Activated CD8-positive, alpha-beta memory T cell treated with anti-CD3 and anti-CD28 coated beads, Interleukin-2, amount 50 U/mL, for 24 hours (primary cell): ENCODE measurements around the gene NFKB2.

Experiments
- DNase-seq: peaks from one replicate; pipeline ENCODE4 v3.0.0-alpha.2; 2020; ENCODE audit errors: extremely low read depth

The NFKB2 gene

GRCh38 chr10:102422545-102423129 lies 27.1 kb downstream of the NFKB2 start:
- no peak for DNase-seq

- no peak for DNase-seq
Observed at GRCh38 chr10:102423372-102423968, 28.0 kb downstream of the NFKB2 start.

DNA sequence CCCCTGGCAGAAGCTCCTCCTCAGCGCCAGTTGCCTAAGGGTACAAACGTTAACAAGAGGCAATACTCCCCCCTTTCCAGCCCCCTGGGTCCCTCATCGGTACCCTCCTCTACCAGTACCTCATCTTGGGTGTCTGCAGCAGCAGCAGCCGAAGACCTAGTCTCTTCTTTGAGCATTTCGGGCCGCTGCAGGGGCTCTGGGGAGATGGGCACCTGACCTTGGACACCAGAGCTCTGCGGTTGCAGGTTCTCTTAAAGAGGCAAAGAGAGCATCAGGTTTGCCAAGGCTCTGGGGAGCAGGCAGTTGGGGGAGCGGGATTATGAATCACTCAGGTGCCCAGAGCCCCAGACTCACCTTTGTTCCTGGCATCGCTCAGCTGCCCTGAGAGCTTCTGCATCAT lies 28.6 kb downstream of the NFKB2 start:
- DNase-seq: no peak

GRCh38 chr10:102424916-102425315 lies 29.4 kb downstream of the NFKB2 start:
- DNase-seq: no peak

- no peak for DNase-seq
Observed at GRCh38 chr10:102425444-102425843, 29.9 kb downstream of the NFKB2 start.

DNA sequence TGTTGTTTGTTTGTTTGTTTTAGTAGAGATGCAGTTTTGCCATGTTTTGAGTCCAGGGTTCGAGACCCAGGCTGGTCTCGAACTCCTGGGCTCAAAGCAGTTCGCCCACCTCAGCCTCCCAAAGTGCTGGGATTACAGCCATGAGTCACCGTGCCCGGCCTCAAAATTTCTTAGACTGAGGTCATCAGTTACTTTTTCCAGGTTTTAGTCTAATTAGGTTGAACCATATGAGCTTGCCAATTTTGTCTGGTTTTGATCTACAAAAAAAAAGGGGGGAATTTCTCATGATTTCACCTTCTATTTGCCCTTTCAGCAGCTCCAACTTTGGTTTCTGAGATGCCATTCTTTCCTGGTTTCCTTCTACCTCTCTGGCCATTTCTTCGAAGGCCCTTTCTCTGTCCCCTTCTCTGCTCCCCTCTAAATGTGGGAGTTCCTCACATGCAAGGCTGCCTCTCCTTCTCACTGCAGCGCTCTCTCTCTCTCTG lies 31.3 kb downstream of the NFKB2 start:
- no peak for DNase-seq

GRCh38 chr10:102429468-102429867 lies 34.0 kb downstream of the NFKB2 start:
- no peak for DNase-seq

GRCh38 chr10:102431452-102432124 lies 36.1 kb downstream of the NFKB2 start:
- DNase-seq: no peak

GRCh38 chr10:102432162-102432950 lies 36.9 kb downstream of the NFKB2 start, which contains the start of gene CUEDC2:
Gene CUEDC2 (minus strand): TSS chr10:102432574. CDS start chr10:102425188, 7,386 bp downstream.
- DNase-seq: peak; percentile 90

DNA sequence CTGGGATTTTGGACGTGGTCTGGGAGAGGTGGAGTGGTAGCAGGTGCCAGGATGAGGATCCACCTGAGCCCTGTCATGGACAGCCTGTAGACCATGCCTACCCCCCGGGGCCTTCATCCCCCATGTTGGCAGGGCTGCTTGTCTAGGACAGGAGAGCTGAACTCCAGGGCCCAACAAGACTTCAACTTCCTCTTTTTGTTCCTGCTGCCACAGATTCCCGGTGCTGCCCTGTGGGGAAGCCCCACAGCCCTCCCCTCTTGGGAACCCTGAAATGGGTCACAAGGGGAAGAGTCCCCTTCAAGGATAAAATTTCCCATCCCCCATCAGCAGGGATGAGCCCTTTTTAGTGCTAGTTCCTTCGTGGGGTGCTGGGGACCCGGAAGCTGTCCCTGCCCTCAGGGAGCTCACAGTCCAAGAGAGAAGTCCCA lies 38.1 kb downstream of the NFKB2 start:
- DNase-seq: no peak

DNA sequence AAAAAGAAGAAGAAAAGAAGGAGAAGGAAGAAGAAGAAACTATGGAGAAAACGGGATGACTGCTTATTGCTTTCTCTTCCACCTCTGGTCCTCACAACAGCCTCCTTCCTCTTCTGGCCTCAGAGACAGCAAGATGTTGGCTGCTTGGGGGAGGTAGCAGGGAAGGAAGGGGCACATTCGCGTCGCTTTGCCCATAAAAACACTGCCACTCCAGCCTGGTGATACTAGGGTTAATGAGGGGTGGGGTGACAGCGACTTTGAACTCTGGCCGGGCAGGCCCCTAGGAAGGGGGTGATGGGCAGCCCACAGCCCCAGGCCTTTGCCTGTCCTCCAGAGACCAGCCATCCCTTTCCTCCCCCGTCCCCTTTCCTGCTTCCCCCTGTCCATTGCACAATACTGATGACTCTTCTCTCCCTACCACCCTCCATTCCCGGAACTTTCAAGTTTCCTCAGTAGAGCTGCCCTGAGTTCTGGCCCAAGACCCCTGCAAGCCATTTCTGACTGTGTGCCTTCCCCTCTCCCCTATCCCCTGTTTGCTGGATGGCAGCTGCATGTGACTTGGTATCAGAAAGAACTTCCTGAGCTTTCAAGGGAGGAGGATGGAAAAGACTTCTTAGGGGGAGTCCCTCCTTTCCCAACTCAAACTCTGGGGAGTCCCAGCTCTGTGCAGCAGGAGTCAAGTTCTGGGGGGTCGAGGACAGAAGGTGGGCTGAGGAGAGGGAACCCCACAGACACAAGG lies 39.1 kb downstream of the NFKB2 start:
- no peak for DNase-seq

- DNase-seq: no peak
Observed at GRCh38 chr10:102435133-102435497, 39.6 kb downstream of the NFKB2 start.

DNA sequence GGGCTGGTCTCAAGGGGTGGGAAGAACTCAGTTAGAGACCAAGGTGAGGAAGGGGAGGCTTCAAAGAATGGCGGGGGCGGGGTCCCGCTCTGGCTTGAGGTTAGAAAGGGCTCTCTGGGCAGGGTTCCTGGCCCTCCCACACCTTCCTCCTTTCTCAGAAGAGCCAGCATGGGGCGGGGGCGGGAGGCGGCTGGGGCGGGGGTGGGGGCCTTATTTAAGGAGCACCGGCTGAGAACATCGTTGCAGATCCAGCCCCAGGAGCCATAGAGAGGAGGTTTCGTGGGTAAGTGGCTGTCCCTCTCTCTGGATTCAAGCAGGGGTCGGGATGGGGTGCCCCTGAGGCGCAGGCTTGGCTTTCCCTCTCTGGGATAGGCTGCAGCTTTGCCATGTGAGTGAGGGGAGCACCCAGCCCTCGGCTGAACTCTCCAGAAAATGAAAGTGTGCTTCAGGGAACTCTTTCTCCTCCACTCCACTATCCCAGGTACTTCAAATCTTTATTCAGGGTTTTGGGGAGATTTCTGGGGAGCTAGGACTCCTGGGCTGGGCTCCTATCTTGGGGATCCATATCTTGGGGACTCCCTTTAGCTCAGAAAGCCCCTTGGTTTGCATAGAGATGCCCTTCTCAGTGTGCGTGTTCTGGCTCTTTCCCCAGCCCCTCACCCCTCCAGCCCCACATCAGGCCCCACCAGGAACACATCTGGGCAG lies 40.2 kb downstream of the NFKB2 start:
- no peak for DNase-seq

DNA sequence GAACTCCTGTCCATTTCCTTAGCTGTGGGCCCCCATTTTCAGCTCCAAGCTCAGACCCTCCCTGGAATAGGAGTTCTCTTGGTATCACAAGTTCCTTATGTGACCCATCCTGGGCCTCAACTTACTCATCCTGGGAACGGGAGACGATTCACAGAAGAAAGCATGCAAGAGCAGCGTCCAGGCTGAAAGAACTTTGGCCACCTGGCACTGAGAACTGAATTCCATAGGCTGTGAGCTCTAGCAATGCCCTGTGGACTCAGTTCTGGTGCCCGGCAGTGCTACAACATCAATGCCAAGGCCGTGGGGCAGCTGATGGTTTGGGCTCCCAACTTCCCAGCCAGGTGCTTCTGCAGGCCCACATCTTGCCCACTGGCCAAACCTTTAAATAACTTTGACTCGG lies 40.8 kb downstream of the NFKB2 start:
- no peak for DNase-seq

DNA sequence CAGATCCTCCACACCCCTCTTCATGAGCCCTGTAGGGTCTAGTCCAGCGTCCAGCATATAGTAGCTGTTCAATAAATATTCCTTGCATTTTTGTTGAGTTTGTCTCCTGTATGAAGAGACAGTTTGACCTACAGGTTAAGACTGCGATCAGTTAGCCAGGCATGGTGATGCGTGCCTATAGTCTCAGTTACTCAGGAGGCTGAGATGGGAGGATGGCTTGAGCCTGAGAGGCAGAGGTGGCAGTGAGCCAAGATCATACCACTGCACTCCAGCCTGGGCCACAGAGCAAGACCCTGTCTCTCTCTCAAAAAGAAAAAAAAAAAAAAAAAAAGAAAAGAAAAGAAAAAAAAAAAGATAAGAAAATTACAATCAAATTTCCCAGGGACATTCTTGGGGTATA lies 42.0 kb downstream of the NFKB2 start:
- DNase-seq: no peak

GRCh38 chr10:102438374-102438773 lies 42.9 kb downstream of the NFKB2 start:
- no peak for DNase-seq

GRCh38 chr10:102444851-102445250 lies 49.3 kb downstream of the NFKB2 start:
- no peak for DNase-seq

GRCh38 chr10:102449321-102450123 lies 54.0 kb downstream of the NFKB2 start:
- DNase-seq: peak; percentile 65

GRCh38 chr10:102450124-102450373 lies 54.5 kb downstream of the NFKB2 start:
- no peak for DNase-seq

- peak; percentile 44 for DNase-seq
Observed at GRCh38 chr10:102450374-102451104, 55.0 kb downstream of the NFKB2 start.
